Kidney (tissue), 14 donors: Measurements from ENCODE around the gene SUCLA2. TPM values are rescaled to one million over a fixed set of nuclear protein-coding genes. Genes with fewer than 3 reads are reported as not detected.

Experiments
- DNase-seq, 5 donors: peaks; one replicate each; pipeline ENCODE4 v3.0.0-alpha.2; 2013 to 2020
- FAIRE-seq: peaks from 2 replicates; lab custom pipeline; 2012; peaks lifted over from hg19 to GRCh38; lab: Jason Lieb, UNC
- H3K27ac ChIP-seq, 2 donors: one replicate each; pipeline ENCODE4 v1.7.0; 2013; ENCODE audit warnings: low read depth in 2 of 2, low read length in 2 of 2, inconsistent platforms in 1 of 2
- H3K27me3 ChIP-seq: one replicate; pipeline ENCODE4 v1.7.1; 2013; ENCODE audit warnings: low read length, inconsistent platforms; ENCODE audit not compliant: control insufficient read depth, insufficient read depth
- H3K36me3 ChIP-seq, 3 donors: one replicate each; pipeline versions ENCODE4 v1.7.0 to v1.7.1; 2013; ENCODE audit warnings: low read length in 3 of 3, control low read depth in 1 of 3, inconsistent platforms in 1 of 3; ENCODE audit not compliant: insufficient read depth in 3 of 3, control insufficient read depth in 2 of 3
- H3K4me1 ChIP-seq, 3 donors: one replicate each; pipeline versions ENCODE4 v1.7.0 to v1.7.1; 2013; ENCODE audit warnings: low read length in 3 of 3, inconsistent platforms in 1 of 3, low read depth in 1 of 3; ENCODE audit not compliant: control insufficient read depth in 2 of 3, insufficient read depth in 2 of 3
- H3K4me3 ChIP-seq, 3 donors: one replicate each; pipeline versions ENCODE4 v1.7.0 to v1.8.1; 2013; ENCODE audit warnings: low read length in 3 of 3, control low read depth in 1 of 3, inconsistent platforms in 1 of 3
- H3K9ac ChIP-seq, 3 donors: one replicate each; pipeline versions ENCODE4 v1.7.0 to v1.7.1; 2013; ENCODE audit warnings: low read length in 3 of 3, control low read depth in 1 of 3, inconsistent platforms in 1 of 3
- H3K9me3 ChIP-seq, 3 donors: one replicate each; pipeline versions ENCODE4 v1.7.0 to v1.7.1; 2013; ENCODE audit warnings: low read length in 3 of 3, control low read depth in 1 of 3, inconsistent platforms in 1 of 3; ENCODE audit not compliant: control insufficient read depth in 2 of 3, insufficient read depth in 1 of 3
- intact Hi-C: fragments of 100-400 bp; cut with DNase I; formaldehyde crosslinking; loops from one replicate; pipeline ENCODE4 v1.11.1; 2022
- polyA plus RNA-seq: library from polyadenylated mRNA; stranded (reverse); fragments of 350-450 nt; fragmentation: Illumina TruSeq; extraction: RNeasy Lipid Tissue Mini Kit (QIAGEN cat#74804); gene quantifications from one replicate; pipeline ENCODE4 v1.2.3, GENCODE V29; 2014; ENCODE audit warnings: low read depth, low replicate concordance; ENCODE audit not compliant: insufficient read depth
- total RNA-seq: library from RNA; stranded (reverse); fragmentation: NEBNext Ultra II Directional; extraction: Animal tissue kit (Norgen Biotek cat#: 25700); gene quantifications from one replicate; pipeline ENCODE4 v1.2.1, GENCODE V29; 2021
- TF ChIP-seq, protein P1 (sequence below): IDR thresholded peaks from 3 replicates; pipeline ENCODE4 v1.5.1; 2012; ENCODE audit warnings: mild to moderate bottlenecking, moderate library complexity, borderline replicate concordance; ENCODE audit not compliant: insufficient read depth; ENCODE audit errors: extremely low read depth
- donor health status: control.
- donor health status: control.
- donor health status: control.
- donor health status: control.
- donor health status: control.
- donor health status: DM: yes; HTN: yes; CAD: no.
- donor health status: Normal renal cell carcinoma (clear cell type).

The SUCLA2 gene
- total and polyA plus RNA-seq, 2 donors from 2014 or later = 50.7 to 70.4 TPM

- Histone ChIP-seq H3K27ac (no peak overlapping the region), H3K9me3 (no peaks in the 10 kb centered on the region), H3K9ac (no peak overlapping the region), H3K27me3 (no peaks in the 10 kb centered on the region), H3K4me3 (no peak overlapping the region), H3K36me3 (no peaks in the 10 kb centered on the region), H3K4me1 (peaks cover 0 to 4% (median 0%) of the 10 kb centered on the region in 3 donors)
- TF ChIP-seq, protein P1, sequence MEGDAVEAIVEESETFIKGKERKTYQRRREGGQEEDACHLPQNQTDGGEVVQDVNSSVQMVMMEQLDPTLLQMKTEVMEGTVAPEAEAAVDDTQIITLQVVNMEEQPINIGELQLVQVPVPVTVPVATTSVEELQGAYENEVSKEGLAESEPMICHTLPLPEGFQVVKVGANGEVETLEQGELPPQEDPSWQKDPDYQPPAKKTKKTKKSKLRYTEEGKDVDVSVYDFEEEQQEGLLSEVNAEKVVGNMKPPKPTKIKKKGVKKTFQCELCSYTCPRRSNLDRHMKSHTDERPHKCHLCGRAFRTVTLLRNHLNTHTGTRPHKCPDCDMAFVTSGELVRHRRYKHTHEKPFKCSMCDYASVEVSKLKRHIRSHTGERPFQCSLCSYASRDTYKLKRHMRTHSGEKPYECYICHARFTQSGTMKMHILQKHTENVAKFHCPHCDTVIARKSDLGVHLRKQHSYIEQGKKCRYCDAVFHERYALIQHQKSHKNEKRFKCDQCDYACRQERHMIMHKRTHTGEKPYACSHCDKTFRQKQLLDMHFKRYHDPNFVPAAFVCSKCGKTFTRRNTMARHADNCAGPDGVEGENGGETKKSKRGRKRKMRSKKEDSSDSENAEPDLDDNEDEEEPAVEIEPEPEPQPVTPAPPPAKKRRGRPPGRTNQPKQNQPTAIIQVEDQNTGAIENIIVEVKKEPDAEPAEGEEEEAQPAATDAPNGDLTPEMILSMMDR = no peak
- DNase-seq = no peak
- intact Hi-C loops = no loop called here
- no peak for FAIRE-seq
Observed at GRCh38 chr13:47930649-47931165, 70.4 kb downstream of the SUCLA2 start.

DNA sequence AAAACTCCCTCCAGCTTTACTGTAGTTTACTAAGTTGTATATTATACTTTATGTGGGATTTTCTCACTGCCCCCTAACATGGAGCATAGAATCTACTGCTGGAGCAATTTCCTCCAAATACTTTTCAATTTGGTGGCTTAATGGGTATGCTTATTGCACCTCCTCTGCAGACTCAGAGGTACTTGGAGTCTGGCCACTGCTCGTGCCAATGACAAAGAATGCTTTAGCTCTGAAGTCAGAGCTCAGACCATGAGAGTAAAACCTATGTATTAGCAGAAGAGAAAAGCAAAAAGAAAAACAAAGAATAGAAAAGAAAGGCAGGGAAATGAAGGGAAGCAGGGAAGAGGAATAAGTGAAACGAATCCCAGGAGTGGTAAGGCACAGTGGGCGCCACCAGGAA, 71.9 kb downstream of the SUCLA2 start:
- DNase-seq (no peak), FAIRE-seq (no peak)
- peaks cover 0 to 4% (median 0%) of the 10 kb centered on the region in 3 donors for H3K4me1 ChIP-seq
- H3K4me3 ChIP-seq = no peak overlapping the region
- H3K9me3 ChIP-seq = no peaks in the 10 kb centered on the region
- no peak overlapping the region for H3K27ac ChIP-seq
- H3K36me3 ChIP-seq = no peaks in the 10 kb centered on the region
- intact Hi-C loops = no loop called here
- no peak overlapping the region for H3K9ac ChIP-seq
- TF ChIP-seq, protein P1 = no peak
- no peaks in the 10 kb centered on the region for H3K27me3 ChIP-seq

GRCh38 chr13:47917022-47917574, 84.0 kb downstream of the SUCLA2 start:
- H3K4me3 ChIP-seq = no peak overlapping the region
- FAIRE-seq (no peak), DNase-seq (no peak)
- TF ChIP-seq, protein P1 = no peak
- intact Hi-C loops = no loop called here
- H3K4me1 ChIP-seq = no peaks in the 10 kb centered on the region
- no peak overlapping the region for H3K9ac ChIP-seq
- H3K36me3 ChIP-seq = no peaks in the 10 kb centered on the region
- H3K27me3 ChIP-seq = no peaks in the 10 kb centered on the region
- H3K27ac ChIP-seq = no peak overlapping the region
- no peaks in the 10 kb centered on the region for H3K9me3 ChIP-seq
